GM18517 (cell line): ENCODE measurements around the gene TEAD4.

Experiments
- ATAC-seq: cut with Tn5 transposase; IDR thresholded peaks from one replicate; pipeline ENCODE4 v1.9.1; 2021; ENCODE audit warnings: mild to moderate bottlenecking, moderate library complexity; ENCODE audit not compliant: unreplicated experiment

Gene TEAD4

GRCh38 chr12:3028108-3028507 lies 68.9 kb downstream of the TEAD4 start:
- no peak for ATAC-seq

DNA sequence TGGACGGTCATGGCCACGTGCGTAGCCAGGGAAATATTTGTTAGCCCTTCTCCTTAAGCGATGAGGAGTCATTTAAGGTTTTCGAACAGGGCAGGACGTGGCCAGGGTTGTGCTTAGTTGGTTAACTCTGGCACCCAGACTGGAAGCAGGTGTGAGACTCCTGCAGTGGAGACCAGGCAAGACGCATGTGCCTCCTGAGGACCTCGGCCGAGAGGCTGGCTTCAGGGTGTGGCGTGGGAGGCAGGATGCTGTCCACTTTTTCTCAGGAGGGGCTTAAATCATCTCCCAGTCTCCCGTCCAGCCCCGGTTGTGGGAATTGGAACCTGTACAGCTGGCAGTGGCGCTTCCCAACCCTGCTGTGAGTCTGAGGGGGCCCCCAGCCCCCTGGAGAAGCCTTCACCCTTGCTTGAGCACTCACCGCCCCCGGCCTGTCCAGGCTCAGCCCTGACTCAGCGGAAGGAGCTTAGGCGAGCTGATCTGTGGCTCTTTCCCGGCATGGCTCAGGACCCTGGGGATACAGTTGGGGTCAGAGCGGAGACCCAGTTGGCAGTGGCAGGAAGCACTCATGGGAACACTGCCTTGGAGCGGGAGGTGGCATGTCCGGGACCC lies 71.7 kb downstream of the TEAD4 start:
- no peak for ATAC-seq

DNA sequence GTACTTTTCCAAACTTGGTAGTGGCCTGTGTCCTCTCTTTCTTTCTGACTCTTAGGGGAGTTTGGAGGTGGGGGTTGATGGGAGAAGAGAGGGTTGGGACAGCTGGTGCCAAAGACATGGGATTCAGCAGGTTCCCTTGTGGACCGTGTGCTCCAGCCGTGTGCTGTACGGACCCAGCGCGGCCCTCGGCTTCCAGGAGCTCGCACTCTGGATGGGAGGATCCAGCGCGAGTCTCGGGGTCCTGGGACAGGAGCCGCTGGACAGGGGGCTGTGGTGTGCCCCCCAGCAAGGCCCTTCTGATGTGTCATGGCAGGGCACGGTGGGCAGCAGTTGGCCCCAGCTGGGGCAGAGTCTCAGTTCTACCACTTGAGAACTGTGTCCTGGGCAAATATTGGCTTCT lies 73.0 kb downstream of the TEAD4 start:
- ATAC-seq = no peak

DNA sequence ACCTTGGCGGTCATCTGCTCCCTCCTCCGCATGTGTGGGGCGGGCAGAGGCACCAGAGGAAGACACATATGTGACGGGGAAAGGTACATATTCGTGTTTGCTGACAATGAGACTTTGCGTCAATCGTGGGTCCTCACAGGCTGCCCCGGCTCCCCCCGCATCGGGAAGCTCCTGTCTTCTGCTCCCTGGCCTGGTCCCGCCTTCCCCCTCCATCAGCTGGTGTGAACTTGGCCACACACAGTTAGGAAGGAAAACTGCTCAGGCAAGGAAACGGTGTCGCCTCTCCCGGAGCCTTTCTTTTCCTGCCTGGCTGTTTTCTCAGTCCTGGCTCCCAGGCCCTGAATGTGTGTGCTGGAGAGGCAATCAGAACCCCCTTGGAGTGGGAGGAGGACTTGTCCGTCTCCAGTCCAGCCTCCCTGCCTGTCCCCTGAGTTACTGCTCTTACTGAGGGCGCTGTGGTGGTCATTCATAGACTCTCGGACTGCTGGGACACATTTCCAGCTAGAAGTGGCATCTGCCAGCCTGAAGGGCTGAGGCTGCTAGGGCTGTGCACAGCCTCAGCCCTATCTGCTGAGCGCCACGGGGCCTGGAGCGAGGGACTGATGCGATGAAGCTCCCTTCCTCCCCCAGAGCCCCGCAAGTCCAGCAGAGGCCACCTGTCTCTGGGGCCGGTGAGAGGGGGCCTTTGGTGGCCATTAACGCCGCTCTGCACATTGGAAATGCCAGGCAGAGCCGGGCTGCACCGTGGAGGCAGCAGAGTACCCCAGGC lies 73.8 kb downstream of the TEAD4 start:
- no peak for ATAC-seq

GRCh38 chr12:3033539-3033867 lies 74.3 kb downstream of the TEAD4 start:
- ATAC-seq = no peak

DNA sequence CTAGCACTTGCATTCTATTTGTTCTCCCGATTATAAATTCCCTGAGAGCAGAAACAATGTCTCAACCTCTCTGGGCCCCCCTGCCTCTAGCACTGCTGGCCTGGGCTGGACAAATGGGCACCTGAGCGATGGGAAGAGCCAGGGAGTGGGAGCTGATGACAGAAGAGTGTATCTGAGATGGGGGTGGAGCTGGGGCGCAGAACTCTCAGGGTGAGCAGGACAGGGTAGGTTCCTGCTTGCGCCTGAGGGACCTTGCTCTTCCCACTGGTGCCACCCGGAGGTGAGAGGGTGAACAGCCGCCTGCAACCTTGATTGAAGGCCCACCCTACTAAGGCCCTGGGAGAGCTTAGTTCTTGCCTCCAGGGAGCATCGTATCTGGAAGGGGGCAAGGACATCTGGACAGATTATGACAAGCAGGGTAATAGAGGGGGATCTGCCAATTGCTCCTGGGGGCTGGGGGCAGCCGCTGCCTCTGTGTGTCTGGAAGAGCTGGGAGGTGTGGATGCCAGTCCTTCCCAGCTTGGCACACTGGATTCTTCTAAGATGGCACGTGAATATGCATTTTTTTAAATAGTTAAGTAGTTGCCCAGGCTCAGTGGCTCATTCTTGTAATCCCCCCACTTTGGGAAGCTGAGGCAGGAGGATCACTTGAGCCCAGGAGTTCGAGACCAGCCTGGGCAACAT lies 75.0 kb downstream of the TEAD4 start:
- no peak for ATAC-seq

GRCh38 chr12:3035171-3035570 lies 76.0 kb downstream of the TEAD4 start:
- ATAC-seq = no peak

DNA sequence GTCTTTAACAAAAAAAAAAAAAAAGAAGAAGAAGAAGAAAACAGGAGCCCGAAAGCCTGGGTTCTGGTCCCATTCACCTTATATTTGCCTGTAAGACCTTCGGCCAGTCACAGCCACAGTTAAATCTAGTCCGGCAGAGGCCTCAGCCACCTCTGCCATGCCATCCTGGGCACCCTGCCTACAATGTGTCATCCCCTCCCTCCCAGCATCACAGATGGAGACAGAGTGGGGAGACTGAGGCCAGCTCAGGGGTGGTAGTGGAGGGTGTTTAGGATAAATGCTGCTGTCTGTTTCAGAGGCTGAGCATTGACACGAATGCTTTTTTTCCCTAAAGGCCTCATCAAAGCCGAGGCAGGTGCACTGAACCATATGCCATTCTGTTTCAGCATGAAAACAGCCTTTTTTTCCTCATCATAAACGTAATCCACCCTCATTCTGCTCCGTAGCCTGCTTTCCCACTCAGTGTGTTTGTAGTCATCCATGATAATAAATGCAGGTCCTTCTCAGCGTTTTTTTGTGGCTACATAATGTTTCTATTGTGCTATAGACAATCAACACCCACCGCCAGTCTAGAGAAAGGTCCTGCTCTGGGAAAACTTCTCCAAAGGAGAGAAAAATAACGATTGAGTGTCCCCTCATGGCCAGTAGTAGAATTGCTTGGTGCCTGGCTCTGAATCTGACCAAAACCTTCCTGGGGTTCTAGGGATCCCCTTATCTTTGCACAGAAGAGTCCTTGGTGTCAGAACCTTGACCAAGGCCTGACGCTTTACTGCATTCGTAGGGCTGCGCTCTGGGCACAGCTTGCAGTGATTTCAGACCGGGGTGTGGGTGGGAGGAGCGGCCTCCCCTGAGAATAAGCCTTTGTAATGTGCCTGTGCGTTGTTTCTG lies 76.9 kb downstream of the TEAD4 start:
- ATAC-seq = no peak

GRCh38 chr12:3036901-3037600 lies 77.9 kb downstream of the TEAD4 start:
- ATAC-seq = no peak

GRCh38 chr12:3038166-3038565 lies 79.0 kb downstream of the TEAD4 start:
- ATAC-seq = no peak

GRCh38 chr12:3038926-3039510 lies 79.8 kb downstream of the TEAD4 start:
- ATAC-seq = no peak

GRCh38 chr12:3040026-3040656 lies 80.9 kb downstream of the TEAD4 start:
- no peak for ATAC-seq

- no peak for ATAC-seq
These were observed 81.7 kb downstream of the TEAD4 start for GRCh38 chr12:3040663-3041544.

GRCh38 chr12:3041558-3042164 lies 82.5 kb downstream of the TEAD4 start:
- ATAC-seq = peak; percentile 67

- ATAC-seq = no peak
These were observed 83.2 kb downstream of the TEAD4 start for GRCh38 chr12:3042394-3042793.

- ATAC-seq = no peak
These were observed 83.6 kb downstream of the TEAD4 start for GRCh38 chr12:3042826-3043225.

GRCh38 chr12:3043406-3043805 lies 84.2 kb downstream of the TEAD4 start:
- no peak for ATAC-seq

GRCh38 chr12:3044141-3044630 lies 85.0 kb downstream of the TEAD4 start:
- no peak for ATAC-seq
